ENCODE measurements around the gene MED22.

- TF ChIP-seq GATA2 (IDR thresholded peaks at IDR 0.05; ENCODE audit: low read depth, low read length) (no peak), GATA3 (IDR thresholded peaks at IDR 0.05; ENCODE audit: low read depth, low read length) (no peak)
Observed at GRCh38 chr9:133360400-133361393, 12.8 kb upstream of the MED22 start.

Data from SH-SY5Y (cell line).